Measurements from ENCODE around the gene FAM174C. TPM values are rescaled to one million over a fixed set of nuclear protein-coding genes. Genes with fewer than 3 reads are reported as not detected.

Gene FAM174C
- total and polyA plus RNA-seq, 11 donors = 11.6 to 56.4 (median 23.8) TPM

DNA sequence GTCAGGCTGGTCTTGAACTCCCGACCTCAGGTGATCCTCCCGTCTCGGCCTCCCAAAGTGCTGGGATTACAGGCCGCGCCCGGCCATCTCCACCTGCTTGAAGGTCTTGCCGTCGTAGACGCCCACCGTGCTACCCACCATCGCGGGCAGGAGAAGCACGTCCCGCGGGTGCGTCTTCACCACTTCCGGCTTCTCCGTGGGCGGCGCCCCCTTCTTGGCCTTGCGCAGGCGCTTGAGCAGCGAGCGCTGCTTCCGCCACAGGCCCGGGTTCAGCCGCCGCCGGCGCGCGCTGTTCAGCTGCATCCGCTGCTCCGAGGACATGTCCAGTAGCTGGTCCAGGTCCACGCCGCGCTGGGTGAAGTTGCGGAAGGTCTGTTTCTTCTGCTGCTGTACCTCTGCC lies 32.0 kb downstream of the FAM174C start:
- Histone ChIP-seq H3K27ac (no peak overlapping the region), H3K27me3 (peaks cover 0 to 26% (median 0%) of the 10 kb centered on the region in 9 donors), H3K36me3 (no peaks in the 10 kb centered on the region), H3K4me1 (no peaks in the 10 kb centered on the region), H3K9me3 (no peaks in the 10 kb centered on the region), H3K4me3 (no peak overlapping the region)
- TF ChIP-seq POLR2A (IDR thresholded peaks at IDR 0.05) = no peak
- TF ChIP-seq, protein P1, sequence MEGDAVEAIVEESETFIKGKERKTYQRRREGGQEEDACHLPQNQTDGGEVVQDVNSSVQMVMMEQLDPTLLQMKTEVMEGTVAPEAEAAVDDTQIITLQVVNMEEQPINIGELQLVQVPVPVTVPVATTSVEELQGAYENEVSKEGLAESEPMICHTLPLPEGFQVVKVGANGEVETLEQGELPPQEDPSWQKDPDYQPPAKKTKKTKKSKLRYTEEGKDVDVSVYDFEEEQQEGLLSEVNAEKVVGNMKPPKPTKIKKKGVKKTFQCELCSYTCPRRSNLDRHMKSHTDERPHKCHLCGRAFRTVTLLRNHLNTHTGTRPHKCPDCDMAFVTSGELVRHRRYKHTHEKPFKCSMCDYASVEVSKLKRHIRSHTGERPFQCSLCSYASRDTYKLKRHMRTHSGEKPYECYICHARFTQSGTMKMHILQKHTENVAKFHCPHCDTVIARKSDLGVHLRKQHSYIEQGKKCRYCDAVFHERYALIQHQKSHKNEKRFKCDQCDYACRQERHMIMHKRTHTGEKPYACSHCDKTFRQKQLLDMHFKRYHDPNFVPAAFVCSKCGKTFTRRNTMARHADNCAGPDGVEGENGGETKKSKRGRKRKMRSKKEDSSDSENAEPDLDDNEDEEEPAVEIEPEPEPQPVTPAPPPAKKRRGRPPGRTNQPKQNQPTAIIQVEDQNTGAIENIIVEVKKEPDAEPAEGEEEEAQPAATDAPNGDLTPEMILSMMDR (IDR thresholded peaks at IDR 0.05) = no peak
- DNase-seq = no peak
- ATAC-seq = no peak
- WGBS, 4 donors = 90 to 94% (median 92%) methylated on average over 30 to 38 of the region's 38 CpGs
- intact Hi-C loops (cut with DNase I) = no loop called here

DNA sequence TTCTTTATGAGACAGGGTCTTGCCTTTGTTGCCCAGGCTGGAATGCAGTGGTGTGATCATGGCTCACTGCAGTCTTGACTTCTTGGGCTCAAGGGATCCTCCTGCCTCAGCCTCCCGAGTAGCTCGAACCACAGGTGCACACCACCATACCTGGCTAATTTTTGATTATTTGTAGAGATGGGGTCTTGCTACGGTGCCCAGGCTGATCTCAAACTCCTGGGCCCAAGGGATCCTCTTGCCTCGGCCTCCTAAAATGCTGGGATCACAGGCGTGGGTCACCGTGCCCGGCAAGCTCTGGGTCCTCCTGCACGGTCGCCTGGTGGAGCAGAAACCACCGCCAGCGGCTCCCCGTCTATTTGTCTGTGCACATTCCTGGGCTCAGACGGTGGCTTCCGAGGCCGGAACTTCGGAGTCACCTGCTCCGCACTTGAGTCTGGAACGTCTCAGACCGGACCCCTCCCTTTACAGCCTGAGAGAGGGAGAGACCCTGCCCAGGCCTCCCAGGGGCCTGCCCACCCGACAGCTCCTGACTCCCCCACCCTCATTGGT lies 32.5 kb downstream of the FAM174C start:
- no peak for DNase-seq
- Histone ChIP-seq H3K9me3 (no peaks in the 10 kb centered on the region), H3K4me1 (no peaks in the 10 kb centered on the region), H3K4me3 (no peak overlapping the region), H3K27me3 (peaks cover 0 to 31% (median 0%) of the 10 kb centered on the region in 9 donors), H3K27ac (no peak overlapping the region), H3K36me3 (no peaks in the 10 kb centered on the region)
- no peak for ATAC-seq
- intact Hi-C loops (cut with DNase I) = no loop called here
- TF ChIP-seq, protein P1 (IDR thresholded peaks at IDR 0.05) = no peak
- no peak for TF ChIP-seq POLR2A (IDR thresholded peaks at IDR 0.05)
- 84 to 91% (median 87%) methylated on average over 14 to 20 of the region's 20 CpGs for WGBS, 4 donors

DNA sequence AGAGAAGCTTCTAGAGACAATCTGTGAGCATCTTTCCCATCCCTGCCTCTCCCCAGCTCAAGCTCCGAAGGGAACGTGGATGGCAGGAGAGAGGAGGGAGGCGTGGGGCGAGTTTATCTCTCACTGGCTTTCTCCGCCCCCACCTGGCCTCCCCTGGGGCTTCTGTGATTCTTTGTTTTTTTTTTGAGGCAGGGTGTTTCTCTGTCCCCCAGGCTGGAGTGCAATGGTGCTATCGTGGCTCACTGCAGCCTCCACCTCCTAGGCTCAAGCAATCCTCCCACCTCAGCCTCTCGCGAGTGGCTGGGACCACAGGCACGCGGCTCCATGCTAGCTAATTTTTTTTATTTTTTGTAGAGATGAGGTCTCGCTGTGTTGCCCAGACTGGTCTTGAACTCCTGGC lies 33.4 kb downstream of the FAM174C start:
- Histone ChIP-seq H3K4me3 (no peak overlapping the region), H3K9me3 (no peaks in the 10 kb centered on the region), H3K27me3 (peaks cover 0 to 31% (median 2%) of the 10 kb centered on the region in 9 donors), H3K27ac (no peak overlapping the region), H3K36me3 (no peaks in the 10 kb centered on the region), H3K4me1 (no peaks in the 10 kb centered on the region)
- WGBS, 4 donors = 54 to 65% (median 54%) methylated on average over 11 of the region's 11 CpGs
- intact Hi-C loops (cut with DNase I) = no loop called here
- DNase-seq (no peak), ATAC-seq (no peak)
- no peak for TF ChIP-seq POLR2A (IDR thresholded peaks at IDR 0.05)
- TF ChIP-seq, protein P1 (IDR thresholded peaks at IDR 0.05) = no peak

DNA sequence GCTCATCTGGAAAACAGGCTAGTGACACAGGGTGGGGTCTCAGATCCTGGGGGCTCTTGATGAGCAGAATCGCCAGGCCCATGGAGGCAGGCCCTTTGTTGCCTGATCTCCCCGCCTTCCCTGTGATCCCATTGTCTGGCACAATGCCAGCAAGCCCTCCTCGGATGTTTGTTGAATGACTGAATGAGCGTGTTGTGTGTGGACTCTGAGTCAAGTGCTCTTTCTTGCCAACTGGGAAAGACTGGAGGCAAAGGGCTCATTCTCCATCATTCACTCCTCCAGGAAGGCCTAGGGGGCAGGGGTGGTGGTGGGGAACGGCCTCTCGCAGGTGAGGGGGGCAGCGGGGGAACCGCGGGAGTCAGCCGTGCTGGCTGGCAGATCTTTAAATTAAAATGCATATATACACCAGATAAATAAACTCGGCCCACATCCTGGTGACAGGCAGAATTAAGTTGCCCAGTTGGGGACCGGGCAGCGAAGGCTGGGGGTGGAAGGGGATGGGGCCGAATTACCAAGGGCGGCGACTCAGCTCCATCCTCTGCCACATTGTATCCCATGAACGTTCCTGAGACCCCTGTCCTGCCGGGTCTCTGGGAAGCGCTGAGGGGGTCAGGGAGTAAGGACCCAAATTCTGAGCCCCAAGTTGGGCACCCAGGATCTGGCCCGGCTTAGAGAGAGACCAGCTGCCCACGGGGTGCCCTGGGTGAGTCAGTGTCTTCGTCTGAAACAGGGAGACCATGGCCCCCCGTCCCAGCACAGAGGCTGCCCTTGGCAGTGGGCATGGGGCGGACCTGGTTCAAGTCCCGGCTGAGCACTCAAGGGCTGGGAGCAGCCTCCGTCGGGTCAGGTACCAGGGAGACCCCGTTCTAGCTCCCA lies 34.9 kb downstream of the FAM174C start:
- no peak overlapping the region for H3K4me3 ChIP-seq
- H3K4me1 ChIP-seq = peaks cover 0 to under 1% (median 0%) of the 10 kb centered on the region in 12 donors
- DNase-seq = no peak
- no peak for TF ChIP-seq POLR2A (IDR thresholded peaks at IDR 0.05)
- TF ChIP-seq, protein P1 (IDR thresholded peaks at IDR 0.05) = no peak
- 66 to 76% (median 72%) methylated on average over 20 to 28 of the region's 28 CpGs for WGBS, 4 donors
- H3K27ac ChIP-seq = no peak overlapping the region
- no peak for ATAC-seq
- intact Hi-C loops (cut with DNase I) = loop anchor here in 2 of 10 donors (10.0 kb wide), 2 partner anchors 135 to 145 kb away; partner anchors contain the start of gene APC2 (in 1 of the 2)
- peaks cover 0 to 45% (median 16%) of the 10 kb centered on the region in 9 donors for H3K27me3 ChIP-seq
- no peaks in the 10 kb centered on the region for H3K36me3 ChIP-seq
- H3K9me3 ChIP-seq = no peaks in the 10 kb centered on the region
